ELF-1 (cell line): ENCODE data around the gene GRIK3.

Source experiments
- DNase-seq: peaks from one replicate; pipeline ENCODE4 v3.0.0-alpha.2; 2016; ENCODE audit warnings: low read depth, low spot score

GRIK3 gene

GRCh38 chr1:36857754-36858153 is 176.6 kb downstream of the GRIK3 start:
- DNase-seq: peak; percentile 81

- peak; percentile 67 for DNase-seq
Observed at GRCh38 chr1:36855699-36856494, 178.4 kb downstream of the GRIK3 start.

- no peak for DNase-seq
Observed at GRCh38 chr1:36853638-36854037, 180.7 kb downstream of the GRIK3 start.

GRCh38 chr1:36852586-36852985 is 181.7 kb downstream of the GRIK3 start:
- no peak for DNase-seq

- DNase-seq: no peak
Observed at GRCh38 chr1:36851595-36851994, 182.7 kb downstream of the GRIK3 start.

GRCh38 chr1:36851087-36851486 is 183.2 kb downstream of the GRIK3 start:
- DNase-seq: no peak

- DNase-seq: no peak
Observed at GRCh38 chr1:36849956-36850355, 184.4 kb downstream of the GRIK3 start.

- peak; percentile 50 for DNase-seq
Observed at GRCh38 chr1:36847761-36848160, 186.6 kb downstream of the GRIK3 start.

GRCh38 chr1:36847186-36847585 is 187.1 kb downstream of the GRIK3 start:
- peak; percentile 17 for DNase-seq

GRCh38 chr1:36846357-36846756 is 188.0 kb downstream of the GRIK3 start:
- peak; percentile 73 for DNase-seq

GRCh38 chr1:36845802-36846201 is 188.5 kb downstream of the GRIK3 start:
- no peak for DNase-seq

- DNase-seq: no peak
Observed at GRCh38 chr1:36844917-36845316, 189.4 kb downstream of the GRIK3 start.

- DNase-seq: no peak
Observed at GRCh38 chr1:36843906-36844610, 190.3 kb downstream of the GRIK3 start.

GRCh38 chr1:36843027-36843426 is 191.3 kb downstream of the GRIK3 start:
- no peak for DNase-seq

GRCh38 chr1:36842448-36842847 is 191.9 kb downstream of the GRIK3 start:
- no peak for DNase-seq

GRCh38 chr1:36839485-36839884 is 194.8 kb downstream of the GRIK3 start:
- DNase-seq: no peak

- no peak for DNase-seq
Observed at GRCh38 chr1:36838888-36839287, 195.4 kb downstream of the GRIK3 start.

GRCh38 chr1:36836916-36837315 is 197.4 kb downstream of the GRIK3 start:
- no peak for DNase-seq

GRCh38 chr1:36836196-36836883 is 198.0 kb downstream of the GRIK3 start:
- no peak for DNase-seq

- no peak for DNase-seq
Observed at GRCh38 chr1:36835696-36836095, 198.6 kb downstream of the GRIK3 start.

GRCh38 chr1:36835017-36835695 is 199.2 kb downstream of the GRIK3 start:
- DNase-seq: peak; percentile 50

- peak; percentile 74 for DNase-seq
Observed at GRCh38 chr1:36834586-36834985, 199.7 kb downstream of the GRIK3 start.
